Uterus (tissue), 4 donors: ENCODE measurements around the gene GALNTL6. TPM values are rescaled to one million over a fixed set of nuclear protein-coding genes. Genes with fewer than 3 reads are reported as not detected.
A peak's percentile ranks its signal among the peaks of the same experiment; 100 is the strongest.

Source experiments
- DNase-seq, 2 donors: peaks; one replicate each; pipeline ENCODE4 v3.0.0-alpha.2; 2019 to 2020
- H3K27ac ChIP-seq, 2 donors: fragments of 200-600 bp; sonication (generic); 1 replicate in 1 of 2; 2 replicates in 1 of 2; pipeline ENCODE4 v1.5.1; 2016 to 2018
- H3K27me3 ChIP-seq, 2 donors: fragments of 200-600 bp; sonication (generic); one replicate each; pipeline ENCODE4 v1.5.1; 2018 to 2019; ENCODE audit warnings: control low read depth in 1 of 2
- H3K36me3 ChIP-seq, 2 donors: fragments of 200-600 bp; sonication (generic); one replicate each; pipeline ENCODE4 v1.5.1; 2019; ENCODE audit warnings: control low read depth in 1 of 2
- H3K4me1 ChIP-seq, 2 donors: fragments of 200-600 bp; sonication (generic); one replicate each; pipeline ENCODE4 v1.5.1; 2018 to 2019; ENCODE audit warnings: control low read depth in 1 of 2
- H3K4me3 ChIP-seq, 2 donors: fragments of 200-600 bp; sonication (generic); 1 replicate in 1 of 2; 2 replicates in 1 of 2; pipeline ENCODE4 v1.5.1; 2018 to 2019; ENCODE audit warnings: mild to moderate bottlenecking in 1 of 2
- H3K9me3 ChIP-seq, 2 donors: fragments of 200-600 bp; sonication (generic); one replicate each; pipeline ENCODE4 v1.5.1; 2019; ENCODE audit warnings: control low read depth in 1 of 2
- CTCF ChIP-seq, 4 experiments: fragments of 200-600 bp in 2 of 4; fragments of 450-650 bp in 2 of 4; sonication (generic) in 2 of 4; IDR thresholded peaks; one replicate each; pipeline ENCODE4 v1.5.1; 2016 to 2019; ENCODE audit warnings: antibody characterized with exemption in 4 of 4, mild to moderate bottlenecking in 2 of 4, moderate library complexity in 1 of 4
- POLR2A ChIP-seq, 2 donors: fragments of 450-650 bp; IDR thresholded peaks; one replicate each; pipeline ENCODE4 v1.6.1; 2016; ENCODE audit warnings: antibody characterized with exemption in 2 of 2, mild to moderate bottlenecking in 1 of 2, moderate library complexity in 1 of 2
- intact Hi-C: fragments of 100-400 bp; cut with DNase I; formaldehyde crosslinking; loops from one replicate; pipeline ENCODE4 v1.15.1; 2023; ENCODE audit warnings: low total_unique reads
- total RNA-seq, 4 donors: library from RNA; depleted of rRNA in 3 of 4; stranded (reverse); fragments of >200 nt in 3 of 4; gene quantifications; one replicate each; pipeline versions ENCODE4 v1.1.0 to v1.2.4, GENCODE V29; 2014 to 2023
- donor health status: DM: yes; HTN: yes; CAD: no.

Gene GALNTL6
- total RNA-seq, 4 donors from 2014 or later: 2.6 TPM; not detected in 3

- Histone ChIP-seq H3K4me1 (peaks cover 0 to 4% of the 10 kb centered on the region in 2 donors), H3K9me3 (no peaks in the 10 kb centered on the region), H3K27me3 (no peaks in the 10 kb centered on the region), H3K27ac (no peak overlapping the region), H3K4me3 (no peak overlapping the region), H3K36me3 (no peaks in the 10 kb centered on the region)
- intact Hi-C loops: no loop called here
- TF ChIP-seq CTCF (IDR thresholded peaks at IDR 0.05): no peak
- TF ChIP-seq POLR2A (IDR thresholded peaks at IDR 0.05): no peak
- no peak for DNase-seq
Measured at GRCh38 chr4:172866421-172866820, 1053.2 kb downstream of the GALNTL6 start.

- no peak overlapping the region for H3K27ac ChIP-seq
- no peaks in the 10 kb centered on the region for H3K27me3 ChIP-seq
- no peaks in the 10 kb centered on the region for H3K36me3 ChIP-seq
- intact Hi-C loops: no loop called here
- H3K4me1 ChIP-seq: peaks cover 0 to 6% of the 10 kb centered on the region in 2 donors
- no peak overlapping the region for H3K4me3 ChIP-seq
- TF ChIP-seq POLR2A (IDR thresholded peaks at IDR 0.05) (no peak), CTCF (IDR thresholded peaks at IDR 0.05) (no peak)
- DNase-seq: no peak
- H3K9me3 ChIP-seq: no peaks in the 10 kb centered on the region
Measured at GRCh38 chr4:172867835-172868234, 1054.6 kb downstream of the GALNTL6 start.

- Histone ChIP-seq H3K27ac (no peak overlapping the region), H3K4me3 (no peak overlapping the region), H3K4me1 (peaks cover 0 to 6% of the 10 kb centered on the region in 2 donors), H3K27me3 (no peaks in the 10 kb centered on the region), H3K36me3 (no peaks in the 10 kb centered on the region), H3K9me3 (no peaks in the 10 kb centered on the region)
- intact Hi-C loops: no loop called here
- DNase-seq: no peak
- TF ChIP-seq CTCF (IDR thresholded peaks at IDR 0.05) (no peak), POLR2A (IDR thresholded peaks at IDR 0.05) (no peak)
Measured at GRCh38 chr4:172868271-172868670, 1055.1 kb downstream of the GALNTL6 start.

GRCh38 chr4:172869621-172870268 is 1056.5 kb downstream of the GALNTL6 start:
- intact Hi-C loops: no loop called here
- no peaks in the 10 kb centered on the region for H3K36me3 ChIP-seq
- DNase-seq: no peak
- no peak overlapping the region for H3K27ac ChIP-seq
- H3K4me3 ChIP-seq: no peak overlapping the region
- no peaks in the 10 kb centered on the region for H3K9me3 ChIP-seq
- no peaks in the 10 kb centered on the region for H3K27me3 ChIP-seq
- peaks cover 0 to 6% of the 10 kb centered on the region in 2 donors for H3K4me1 ChIP-seq
- TF ChIP-seq POLR2A (IDR thresholded peaks at IDR 0.05) (no peak), CTCF (IDR thresholded peaks at IDR 0.05) (no peak)

- TF ChIP-seq CTCF (IDR thresholded peaks at IDR 0.05) (no peak), POLR2A (IDR thresholded peaks at IDR 0.05) (no peak)
- H3K4me1 ChIP-seq: peaks cover 0 to 3% of the 10 kb centered on the region in 2 donors
- H3K36me3 ChIP-seq: no peaks in the 10 kb centered on the region
- H3K27ac ChIP-seq: peak overlapping the region; percentile 35 to 65
- no peaks in the 10 kb centered on the region for H3K27me3 ChIP-seq
- no peaks in the 10 kb centered on the region for H3K9me3 ChIP-seq
- intact Hi-C loops: no loop called here
- no peak overlapping the region for H3K4me3 ChIP-seq
- DNase-seq: no peak
Measured at GRCh38 chr4:172871381-172871780, 1058.2 kb downstream of the GALNTL6 start.
